Activated T-cell treated with anti-CD3 and anti-CD28 coated beads for 48 hours (primary cell): ENCODE measurements around the gene PRKRIP1.
A peak's percentile ranks its signal among the peaks of the same experiment; 100 is the strongest.
"Not testable (repeated sequence)": the region's sequence is repeated elsewhere in the genome, so short reads cannot be mapped to it uniquely, and the experiment has no call there.

Source experiments
- DNase-seq: peaks from one replicate; pipeline ENCODE4 v3.0.0-alpha.2; 2020; ENCODE audit warnings: low read depth

Gene PRKRIP1

GRCh38 chr7:102404005-102404861, 8.1 kb downstream of the PRKRIP1 start:
- no peak for DNase-seq

GRCh38 chr7:102404862-102405188, 8.7 kb downstream of the PRKRIP1 start:
- DNase-seq, result not testable (repeated sequence)

- no peak for DNase-seq
Observed at GRCh38 chr7:102407910-102408309, 11.7 kb downstream of the PRKRIP1 start.

GRCh38 chr7:102408530-102408929, 12.4 kb downstream of the PRKRIP1 start:
- not testable (repeated sequence) for DNase-seq

- DNase-seq, result no peak
Observed at GRCh38 chr7:102409340-102409739, 13.2 kb downstream of the PRKRIP1 start.

GRCh38 chr7:102410123-102410522, 14.0 kb downstream of the PRKRIP1 start:
- DNase-seq, result no peak

GRCh38 chr7:102410918-102411317, 14.8 kb downstream of the PRKRIP1 start:
- no peak for DNase-seq

- no peak for DNase-seq
Observed at GRCh38 chr7:102412548-102412947, 16.4 kb downstream of the PRKRIP1 start.

- DNase-seq, result no peak
Observed at GRCh38 chr7:102413091-102413490, 16.9 kb downstream of the PRKRIP1 start.

- no peak for DNase-seq
Observed at GRCh38 chr7:102413611-102414010, 17.4 kb downstream of the PRKRIP1 start.

GRCh38 chr7:102415685-102416225, 19.6 kb downstream of the PRKRIP1 start:
- DNase-seq, result peak; percentile 62

GRCh38 chr7:102416406-102416805, 20.2 kb downstream of the PRKRIP1 start:
- DNase-seq, result no peak

- DNase-seq, result no peak
Observed at GRCh38 chr7:102417105-102417504, 20.9 kb downstream of the PRKRIP1 start.

- DNase-seq, result no peak
Observed at GRCh38 chr7:102418592-102418991, 22.4 kb downstream of the PRKRIP1 start.

GRCh38 chr7:102421706-102422240, 25.6 kb downstream of the PRKRIP1 start:
- DNase-seq, result no peak

GRCh38 chr7:102424129-102424551, 28.0 kb downstream of the PRKRIP1 start:
- no peak for DNase-seq

- no peak for DNase-seq
Observed at GRCh38 chr7:102424787-102425218, 28.6 kb downstream of the PRKRIP1 start.

- peak; percentile 72 for DNase-seq
Observed at GRCh38 chr7:102425639-102426267, 29.6 kb downstream of the PRKRIP1 start.

GRCh38 chr7:102426268-102427018, 30.3 kb downstream of the PRKRIP1 start:
- DNase-seq, result peak; percentile 72

GRCh38 chr7:102427019-102427405, 30.8 kb downstream of the PRKRIP1 start:
- DNase-seq, result no peak

GRCh38 chr7:102429141-102429899, 33.2 kb downstream of the PRKRIP1 start:
- no peak for DNase-seq
